HG02973 (cell line): Measurements from ENCODE around the gene WDR46.
"Not testable (repeated sequence)": the region's sequence is repeated elsewhere in the genome, so short reads cannot be mapped to it uniquely, and the experiment has no call there.

ENCODE experiments used
- ATAC-seq: cut with Tn5 transposase; IDR thresholded peaks from one replicate; pipeline ENCODE4 v1.9.1; 2021; ENCODE audit warnings: moderate library complexity; ENCODE audit not compliant: unreplicated experiment

WDR46 gene

GRCh38 chr6:33289784-33290315 is 811 bp upstream of the WDR46 start:
- peak; percentile 14 for ATAC-seq

DNA sequence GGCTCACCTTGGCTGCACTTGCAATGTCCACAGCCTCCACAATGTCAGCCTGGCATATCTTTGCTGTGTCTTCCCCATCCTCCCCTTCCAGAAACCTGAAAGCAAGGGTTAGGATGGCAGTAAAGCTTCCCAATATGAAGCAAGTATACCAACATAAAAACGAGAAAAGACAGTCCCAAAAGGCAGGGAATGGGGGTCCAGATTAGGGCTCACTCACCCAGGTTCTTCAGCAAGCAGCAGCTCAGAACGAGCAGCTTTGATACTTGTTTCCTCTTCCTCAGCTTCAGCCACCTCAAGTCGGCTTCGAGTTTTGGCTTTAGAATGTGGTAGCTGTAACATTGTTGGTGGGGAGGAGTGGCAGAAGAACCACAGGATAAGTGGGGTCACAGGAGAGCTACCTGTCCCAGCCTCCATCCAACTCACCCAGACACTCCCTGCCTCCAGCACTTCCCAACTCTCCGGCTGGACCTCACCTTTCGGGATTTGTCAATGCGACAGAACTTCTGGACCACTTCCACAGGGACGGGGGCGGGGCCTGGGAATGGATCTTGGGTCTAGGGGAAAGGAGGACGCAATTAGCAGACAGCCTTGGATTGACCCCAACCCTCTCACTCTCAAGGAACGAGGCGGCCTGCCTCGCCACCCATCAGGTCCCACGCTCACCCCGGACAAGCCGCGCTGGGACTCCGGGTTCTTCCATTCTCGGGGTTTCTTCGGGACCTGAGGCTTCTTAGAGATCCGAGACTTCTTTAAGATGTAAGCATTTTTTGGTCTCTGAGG is 708 bp downstream of the WDR46 start:
- ATAC-seq, result no peak

- no peak for ATAC-seq
Measured at GRCh38 chr6:33286946-33287914, 1.8 kb downstream of the WDR46 start.

- not testable (repeated sequence) for ATAC-seq
Measured at GRCh38 chr6:33285214-33285613, 3.8 kb downstream of the WDR46 start.

DNA sequence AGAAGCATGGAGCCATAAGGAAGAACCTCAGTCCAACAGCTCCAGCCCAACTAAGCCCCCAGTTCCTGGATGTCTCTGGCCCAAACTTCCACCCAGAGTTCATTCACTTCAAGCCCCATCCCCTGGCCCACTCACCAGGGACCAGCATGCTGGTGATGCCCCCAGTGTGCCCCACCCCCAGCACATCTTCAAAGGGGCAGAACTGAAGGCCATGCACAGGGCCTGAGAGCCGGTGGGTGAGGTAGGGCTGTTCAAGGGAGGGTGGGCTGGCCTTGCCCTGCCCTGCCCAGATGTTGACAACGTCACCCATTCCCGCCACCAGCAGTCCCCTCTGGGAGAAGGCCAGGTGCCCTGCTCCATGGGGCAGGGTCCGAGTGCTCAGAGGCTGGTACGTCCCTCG is 8.5 kb downstream of the WDR46 start:
- ATAC-seq, result no peak

DNA sequence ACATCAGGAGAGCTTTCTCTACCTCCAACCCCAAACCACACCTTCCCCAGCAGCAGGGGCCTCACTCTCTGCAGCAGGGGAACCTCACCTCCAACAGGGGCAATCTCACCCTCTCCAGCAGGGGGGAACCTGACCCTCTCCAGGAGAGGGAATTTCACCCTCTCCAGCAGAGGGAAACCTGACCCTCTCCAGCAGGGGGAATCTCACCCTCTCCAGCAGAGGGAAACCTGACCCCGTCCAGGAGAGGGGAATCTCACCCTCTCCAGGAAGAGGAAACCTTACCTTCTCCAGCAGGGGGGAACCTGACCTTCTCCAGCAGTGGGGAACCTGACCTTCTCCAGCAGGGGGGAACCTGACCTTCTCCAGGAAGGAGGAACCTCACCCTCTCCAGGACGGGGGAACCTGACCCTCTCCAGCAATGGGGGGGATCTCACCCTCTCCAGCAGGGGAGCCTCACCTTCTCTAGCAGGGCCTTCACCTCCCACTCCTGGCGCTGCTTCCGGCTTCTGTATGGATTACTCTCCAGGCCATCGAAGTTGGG is 9.0 kb downstream of the WDR46 start:
- no peak for ATAC-seq

- no peak for ATAC-seq
Measured at GRCh38 chr6:33279257-33279695, 9.8 kb downstream of the WDR46 start.

GRCh38 chr6:33278810-33279209 is 10.2 kb downstream of the WDR46 start:
- no peak for ATAC-seq

DNA sequence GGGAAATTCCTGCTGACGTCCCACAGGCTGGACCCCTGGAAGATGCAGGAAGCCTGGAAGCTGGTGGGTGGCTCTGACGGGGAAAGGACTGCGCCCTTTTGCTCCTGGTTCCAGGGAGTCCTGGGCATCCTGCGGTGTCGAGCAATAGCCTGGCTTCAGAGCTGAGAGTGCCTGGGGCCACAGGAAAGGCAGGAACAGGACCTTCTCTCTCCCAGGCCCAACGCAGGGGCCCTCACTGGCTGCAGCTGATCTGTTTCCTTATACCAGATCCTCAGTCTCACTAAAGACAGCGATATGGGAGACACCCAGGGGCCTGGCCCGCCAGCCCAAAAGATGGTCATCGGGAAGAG is 10.7 kb downstream of the WDR46 start:
- no peak for ATAC-seq

DNA sequence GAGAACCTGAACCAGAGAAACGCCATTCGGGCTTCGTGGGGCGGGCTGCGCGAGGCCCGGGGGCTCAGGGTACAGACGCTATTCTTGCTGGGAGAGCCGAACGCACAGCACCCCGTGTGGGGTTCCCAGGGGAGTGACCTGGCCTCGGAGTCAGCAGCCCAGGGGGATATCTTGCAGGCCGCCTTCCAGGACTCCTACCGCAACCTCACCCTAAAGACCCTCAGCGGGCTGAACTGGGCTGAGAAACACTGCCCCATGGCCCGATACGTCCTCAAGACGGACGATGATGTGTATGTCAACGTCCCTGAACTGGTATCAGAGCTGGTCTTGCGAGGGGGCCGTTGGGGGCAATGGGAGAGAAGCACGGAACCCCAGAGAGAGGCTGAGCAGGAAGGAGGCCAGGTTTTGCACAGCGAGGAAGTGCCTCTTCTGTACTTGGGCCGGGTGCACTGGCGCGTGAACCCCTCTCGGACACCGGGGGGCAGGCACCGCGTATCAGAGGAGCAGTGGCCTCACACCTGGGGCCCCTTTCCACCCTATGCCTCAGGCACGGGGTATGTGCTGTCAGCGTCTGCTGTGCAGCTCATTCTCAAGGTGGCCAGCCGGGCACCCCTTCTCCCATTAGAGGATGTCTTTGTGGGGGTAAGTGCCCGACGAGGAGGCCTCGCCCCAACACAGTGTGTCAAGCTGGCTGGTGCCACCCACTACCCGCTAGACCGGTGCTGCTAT is 11.2 kb downstream of the WDR46 start:
- ATAC-seq, result no peak

DNA sequence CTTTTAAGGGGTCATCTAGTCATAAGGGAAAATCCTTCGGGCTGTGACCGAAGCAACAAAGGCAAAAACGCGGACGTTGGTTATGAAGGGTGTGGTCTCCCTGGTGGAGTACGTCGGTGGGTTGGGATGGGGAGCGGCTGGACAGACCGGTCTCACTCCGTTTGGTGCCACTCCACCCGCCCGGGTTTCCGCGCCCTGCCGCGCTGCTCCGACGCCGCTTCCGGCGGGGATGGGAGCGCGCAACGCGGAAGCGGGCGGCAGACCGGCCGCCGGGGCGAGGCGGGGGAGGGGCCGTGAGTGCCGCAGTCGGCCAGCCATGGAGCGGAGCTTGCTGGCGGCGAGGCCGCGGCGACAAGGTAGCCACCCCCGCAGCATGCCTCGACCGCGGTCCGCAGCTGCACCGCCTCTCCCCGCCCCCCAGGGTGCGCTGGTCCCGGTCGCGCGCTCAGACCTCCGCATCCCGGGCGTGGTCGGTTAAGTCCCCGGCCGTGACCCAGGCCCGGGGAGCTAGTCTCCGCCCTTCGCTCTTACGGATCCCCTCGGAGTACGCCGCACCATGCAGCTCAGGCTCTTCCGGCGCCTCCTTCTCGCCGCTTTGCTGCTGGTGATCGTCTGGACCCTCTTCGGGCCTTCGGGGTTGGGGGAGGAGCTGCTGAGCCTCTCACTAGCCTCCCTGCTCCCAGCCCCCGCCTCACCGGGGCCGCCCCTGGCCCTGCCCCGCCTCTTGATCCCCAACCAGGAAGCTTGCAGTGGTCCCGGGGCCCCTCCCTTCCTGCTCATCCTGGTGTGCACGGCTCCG is 12.0 kb downstream of the WDR46 start, which contains the start of gene B3GALT4:
B3GALT4 (plus strand) TSS at position 260 of the 799 bp plus-strand sequence; CDS start at position 557, 297 bp downstream.
- ATAC-seq, result no peak

DNA sequence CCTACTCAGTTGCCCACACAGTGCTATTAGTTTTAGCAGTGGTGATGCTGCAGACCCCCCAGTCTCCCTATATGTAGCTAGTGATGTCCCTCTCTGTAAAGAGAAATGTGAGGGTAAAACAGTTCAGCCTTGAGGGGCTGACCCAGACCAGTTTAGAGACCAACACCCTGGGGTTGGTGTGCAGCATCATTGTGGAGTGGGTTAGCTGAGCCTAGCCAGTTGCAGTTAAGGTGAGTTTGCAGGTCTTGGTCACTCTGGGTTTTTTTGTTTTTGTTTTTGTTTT is 12.5 kb downstream of the WDR46 start:
- ATAC-seq, result no peak

DNA sequence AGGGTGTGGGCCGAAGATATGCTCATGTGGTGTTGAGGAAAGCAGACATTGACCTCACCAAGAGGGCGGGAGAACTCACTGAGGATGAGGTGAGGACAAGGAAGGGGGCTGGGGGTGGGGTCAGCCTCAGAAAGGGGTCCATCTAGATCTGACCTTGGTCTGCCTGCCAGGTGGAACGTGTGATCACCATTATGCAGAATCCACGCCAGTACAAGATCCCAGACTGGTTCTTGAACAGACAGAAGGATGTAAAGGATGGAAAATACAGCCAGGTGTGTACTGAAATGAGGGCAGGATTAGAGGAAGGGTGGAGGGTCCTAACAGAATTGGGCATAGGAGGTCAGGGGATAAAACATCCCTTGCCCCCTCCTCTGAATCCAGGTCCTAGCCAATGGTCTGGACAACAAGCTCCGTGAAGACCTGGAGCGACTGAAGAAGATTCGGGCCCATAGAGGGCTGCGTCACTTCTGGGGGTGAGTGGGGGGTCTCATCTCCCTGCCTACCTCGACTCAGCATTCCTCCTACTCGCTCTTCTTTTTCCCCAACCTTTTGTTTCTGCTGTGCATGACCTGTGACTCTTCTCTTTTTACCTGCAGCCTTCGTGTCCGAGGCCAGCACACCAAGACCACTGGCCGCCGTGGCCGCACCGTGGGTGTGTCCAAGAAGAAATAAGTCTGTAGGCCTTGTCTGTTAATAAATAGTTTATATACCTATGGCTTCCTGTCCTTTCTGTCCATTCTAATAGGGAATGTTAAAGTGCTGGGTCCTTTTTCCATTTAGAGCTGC is 13.1 kb downstream of the WDR46 start:
- not testable (repeated sequence) for ATAC-seq

DNA sequence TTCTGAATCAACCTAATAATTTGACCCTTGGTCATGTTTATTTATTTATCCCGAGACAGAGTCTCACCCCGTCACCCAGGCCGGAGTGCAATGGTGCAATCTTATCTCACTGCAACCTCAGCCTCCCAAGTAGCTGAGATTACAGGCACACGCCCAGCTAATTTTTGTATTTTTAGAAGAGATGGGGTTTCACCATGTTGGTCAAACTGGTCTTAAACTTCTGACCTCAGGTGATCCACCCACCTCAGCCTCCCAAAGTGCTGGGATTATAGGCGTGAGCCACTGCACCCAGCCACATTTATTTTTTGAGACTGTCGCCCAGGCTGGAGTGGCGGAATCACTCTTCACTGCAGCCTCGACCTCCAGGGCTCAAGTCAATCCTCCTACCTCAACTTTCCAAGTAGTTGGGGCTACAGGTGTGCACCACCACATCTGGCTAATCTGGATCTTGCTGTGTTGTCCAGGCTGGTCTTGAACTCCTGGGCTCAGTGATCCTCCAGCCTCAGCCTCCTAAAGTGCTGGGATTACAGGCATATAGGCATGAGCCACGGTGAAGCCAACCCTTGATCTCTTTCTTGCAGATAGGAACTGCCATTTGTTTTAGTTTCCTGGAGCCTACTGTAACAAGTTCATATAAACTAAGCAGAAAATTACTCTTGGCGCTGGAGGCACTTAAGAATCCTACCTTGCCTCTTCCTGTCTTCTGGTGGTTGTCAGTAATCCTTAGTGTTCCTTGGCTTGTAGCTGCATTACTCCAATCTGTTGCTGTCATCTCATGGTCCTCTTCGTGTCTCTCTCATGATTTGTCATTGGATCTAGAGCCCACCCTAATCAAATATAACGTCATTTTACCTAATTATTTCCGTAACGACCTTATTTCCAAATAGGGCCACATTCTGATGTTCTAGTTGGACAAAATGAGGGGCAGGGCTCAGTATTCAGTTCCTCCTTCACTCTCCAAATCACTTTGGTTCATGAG is 14.8 kb downstream of the WDR46 start:
- no peak for ATAC-seq

DNA sequence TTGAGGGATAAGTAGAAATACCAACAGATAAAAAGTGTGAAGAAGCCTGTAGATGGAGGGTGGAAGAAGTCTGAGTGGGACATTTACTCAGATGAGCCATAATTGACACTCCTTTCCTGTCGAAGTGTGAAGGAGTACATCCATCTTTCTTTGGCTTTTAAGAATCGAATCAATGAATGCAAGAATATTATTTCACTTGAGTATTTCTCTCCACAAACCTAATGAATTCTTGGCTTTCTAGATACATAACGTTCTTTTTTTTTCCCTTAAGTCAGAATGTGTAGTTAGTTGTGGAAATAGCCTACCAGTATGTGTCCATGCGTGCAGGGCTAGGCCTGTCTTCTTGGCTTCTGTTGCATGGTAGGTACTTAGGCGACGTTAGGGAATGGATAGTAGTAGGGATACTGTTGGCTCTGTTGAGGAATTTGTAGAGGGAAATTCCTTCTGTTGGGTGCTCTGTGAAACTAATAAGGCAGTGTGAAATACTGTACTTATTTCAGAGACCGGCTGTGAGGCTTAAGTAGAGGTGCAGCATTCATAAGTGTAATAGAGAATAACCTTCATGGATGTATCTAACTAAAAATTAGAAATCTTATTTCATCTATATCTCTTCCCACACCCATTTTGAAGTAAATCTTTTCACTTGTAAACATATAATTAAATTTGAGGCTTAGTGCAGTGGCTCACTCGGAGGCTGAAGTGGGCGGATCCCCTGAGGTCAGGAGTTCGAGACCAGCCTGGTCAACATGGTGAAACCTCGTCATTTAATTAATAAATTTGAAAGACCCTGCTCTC is 15.7 kb downstream of the WDR46 start:
- no peak for ATAC-seq

DNA sequence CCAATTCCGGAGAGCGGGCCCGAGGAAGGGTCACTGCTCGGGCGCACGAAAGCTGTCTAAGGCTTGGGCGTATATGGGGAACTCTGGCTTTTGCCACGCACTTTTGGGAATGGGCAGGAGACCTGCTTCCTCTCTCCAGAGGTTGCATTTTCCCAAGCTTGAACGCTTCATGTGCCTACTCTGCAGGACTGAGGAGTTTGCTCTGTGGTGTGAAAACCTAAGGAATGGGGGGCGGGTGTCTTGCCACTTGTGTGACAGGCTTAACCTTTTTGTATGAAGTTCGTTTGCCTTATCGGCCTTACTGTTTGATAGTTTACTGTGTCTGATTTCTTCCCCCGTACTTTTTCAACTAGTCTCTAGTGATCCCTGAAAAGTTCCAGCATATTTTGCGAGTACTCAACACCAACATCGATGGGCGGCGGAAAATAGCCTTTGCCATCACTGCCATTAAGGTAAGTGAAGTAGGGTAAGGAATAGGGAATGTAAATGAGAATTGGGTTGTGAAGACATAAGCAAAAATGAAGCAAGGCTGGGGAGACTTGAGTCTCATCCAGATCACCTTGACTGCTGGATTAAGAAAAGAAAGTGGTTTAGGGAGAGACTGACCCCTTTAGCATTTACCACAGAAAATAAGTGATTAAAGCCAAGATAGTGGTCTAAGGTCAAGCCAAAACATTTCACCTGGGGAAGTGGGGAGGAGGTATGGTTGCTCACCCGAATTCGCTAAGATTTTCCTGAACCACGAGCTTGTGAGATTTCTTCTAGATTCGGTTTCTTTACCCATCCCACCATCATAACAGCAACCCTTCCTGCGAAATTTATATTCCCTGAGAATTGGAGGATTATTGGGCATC is 16.5 kb downstream of the WDR46 start:
- no peak for ATAC-seq
